Chondrocyte (in vitro differentiated cells): ENCODE measurements around the gene KLHL5. TPM values are rescaled to one million over a fixed set of nuclear protein-coding genes. Genes with fewer than 3 reads are reported as not detected.

ENCODE experiments used
- DNase-seq: peaks from one replicate; pipeline ENCODE4 v3.0.0; 2021; ENCODE audit warnings: mixed read lengths, low spot score
- H3K27ac Mint-ChIP-seq: one replicate; pipeline ENCODE4 v1.8.0; 2021; ENCODE audit warnings: mild to moderate bottlenecking, moderate library complexity, mixed read lengths; ENCODE audit not compliant: unreplicated experiment
- H3K27me3 Mint-ChIP-seq: 2 replicates; pipeline ENCODE4 v1.8.0; 2021; ENCODE audit warnings: low read depth, mixed read lengths
- H3K36me3 Mint-ChIP-seq: 2 replicates; pipeline ENCODE4 v1.8.0; 2021; ENCODE audit warnings: low read depth, mixed read lengths
- H3K4me1 Mint-ChIP-seq: 2 replicates; pipeline ENCODE4 v1.8.0; 2021; ENCODE audit warnings: low read depth, mild to moderate bottlenecking, mixed read lengths
- H3K4me3 Mint-ChIP-seq: one replicate; pipeline ENCODE4 v1.8.0; 2021; ENCODE audit warnings: mild to moderate bottlenecking, moderate library complexity, mixed read lengths; ENCODE audit not compliant: unreplicated experiment
- H3K9me3 Mint-ChIP-seq: 2 replicates; pipeline ENCODE4 v1.8.0; 2021; ENCODE audit warnings: low read depth, mixed read lengths
- total RNA-seq: library from RNA; stranded (reverse); gene quantifications from 3 replicates; pipeline ENCODE4 v1.2.1, GENCODE V29; 2021
- TF ChIP-seq, protein P1 (sequence below): fragments of 200-600 bp; sonication (generic); IDR thresholded peaks from 2 replicates; pipeline ENCODE4 v1.5.0; 2021; ENCODE audit warnings: antibody characterized with exemption, mild to moderate bottlenecking, moderate library complexity

Gene KLHL5
- total RNA-seq, 1 donor from 2014 or later: 83.3 TPM

DNA sequence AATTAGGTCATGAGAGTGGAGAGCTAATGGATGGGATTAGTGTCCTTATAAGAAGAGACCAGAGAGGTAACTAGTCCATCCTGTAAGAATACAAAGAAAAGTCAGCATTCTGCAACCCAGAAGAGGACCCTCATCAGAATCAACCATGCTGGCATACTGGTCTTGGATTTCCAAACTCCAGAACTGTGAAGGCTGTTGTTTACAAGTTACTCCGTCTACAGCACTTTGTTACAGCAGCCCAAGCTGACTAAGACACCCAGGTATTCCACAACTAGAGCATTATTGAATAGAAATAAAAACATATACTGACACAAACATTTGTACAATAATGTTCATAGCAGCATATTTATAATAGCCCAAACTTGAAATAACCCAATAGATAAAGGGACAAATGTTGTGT lies 39.0 kb upstream of the KLHL5 start:
- Mint-ChIP-seq H3K4me3 (no peak overlapping the region), H3K36me3 (no peaks in the 10 kb centered on the region), H3K27me3 (no peaks in the 10 kb centered on the region), H3K4me1 (peaks cover 22% of the 10 kb centered on the region), H3K9me3 (peaks cover 5% of the 10 kb centered on the region), H3K27ac (no peak overlapping the region)
- TF ChIP-seq, protein P1, sequence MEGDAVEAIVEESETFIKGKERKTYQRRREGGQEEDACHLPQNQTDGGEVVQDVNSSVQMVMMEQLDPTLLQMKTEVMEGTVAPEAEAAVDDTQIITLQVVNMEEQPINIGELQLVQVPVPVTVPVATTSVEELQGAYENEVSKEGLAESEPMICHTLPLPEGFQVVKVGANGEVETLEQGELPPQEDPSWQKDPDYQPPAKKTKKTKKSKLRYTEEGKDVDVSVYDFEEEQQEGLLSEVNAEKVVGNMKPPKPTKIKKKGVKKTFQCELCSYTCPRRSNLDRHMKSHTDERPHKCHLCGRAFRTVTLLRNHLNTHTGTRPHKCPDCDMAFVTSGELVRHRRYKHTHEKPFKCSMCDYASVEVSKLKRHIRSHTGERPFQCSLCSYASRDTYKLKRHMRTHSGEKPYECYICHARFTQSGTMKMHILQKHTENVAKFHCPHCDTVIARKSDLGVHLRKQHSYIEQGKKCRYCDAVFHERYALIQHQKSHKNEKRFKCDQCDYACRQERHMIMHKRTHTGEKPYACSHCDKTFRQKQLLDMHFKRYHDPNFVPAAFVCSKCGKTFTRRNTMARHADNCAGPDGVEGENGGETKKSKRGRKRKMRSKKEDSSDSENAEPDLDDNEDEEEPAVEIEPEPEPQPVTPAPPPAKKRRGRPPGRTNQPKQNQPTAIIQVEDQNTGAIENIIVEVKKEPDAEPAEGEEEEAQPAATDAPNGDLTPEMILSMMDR: no peak
- DNase-seq: no peak

DNA sequence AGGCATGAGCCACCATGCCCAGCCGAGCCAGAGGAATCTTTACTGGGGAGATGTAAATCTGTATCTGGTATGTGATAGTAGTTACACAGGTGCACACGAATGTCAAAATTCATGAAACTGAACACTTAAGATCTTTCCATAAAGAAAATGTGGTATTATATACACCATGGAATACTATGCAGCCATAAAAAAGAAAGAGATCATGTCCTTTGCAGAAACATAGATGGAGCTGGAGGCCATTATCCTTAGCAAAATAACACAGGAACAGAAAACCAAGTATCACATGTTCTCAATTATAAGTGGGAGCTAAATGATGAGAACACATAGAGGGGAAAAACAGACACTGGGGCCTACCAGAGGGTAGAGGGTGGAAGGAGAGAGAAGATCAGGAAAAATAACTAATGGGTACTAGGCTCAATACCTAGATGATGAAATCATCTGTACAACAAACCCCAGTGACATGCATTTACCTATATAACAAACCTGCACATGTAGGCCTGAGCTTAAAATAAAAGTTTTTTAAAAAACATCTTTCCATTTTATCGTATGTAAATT lies 37.6 kb upstream of the KLHL5 start:
- Mint-ChIP-seq H3K4me1 (peaks cover 22% of the 10 kb centered on the region), H3K9me3 (peaks cover 5% of the 10 kb centered on the region), H3K27ac (no peak overlapping the region), H3K36me3 (no peaks in the 10 kb centered on the region), H3K4me3 (no peak overlapping the region), H3K27me3 (no peaks in the 10 kb centered on the region)
- TF ChIP-seq, protein P1: no peak
- DNase-seq: no peak

DNA sequence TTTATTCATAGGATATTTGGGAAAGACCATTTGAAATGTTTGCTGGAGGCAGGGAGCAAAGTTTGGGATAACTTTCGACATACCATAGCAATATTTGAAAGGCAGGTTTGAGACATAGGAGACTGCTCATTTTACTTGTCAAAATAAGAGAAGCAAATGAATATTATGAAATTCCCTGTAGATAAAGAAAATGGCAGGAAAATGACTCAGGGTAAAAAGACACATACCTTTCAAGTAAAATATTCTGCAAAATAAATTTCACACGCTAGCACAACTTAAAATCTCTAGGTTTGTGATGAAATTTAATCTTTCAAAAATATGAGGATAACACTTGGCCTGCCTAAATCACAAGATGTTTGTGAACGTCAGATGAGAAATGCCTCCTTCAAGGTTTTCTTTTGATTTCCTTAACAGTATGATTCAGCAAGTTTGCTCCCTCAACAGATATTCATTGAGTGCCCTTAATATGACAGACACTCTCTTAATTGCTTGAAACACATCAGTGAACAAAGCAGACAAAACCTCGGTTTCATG lies 36.4 kb upstream of the KLHL5 start:
- TF ChIP-seq, protein P1: no peak
- Mint-ChIP-seq H3K4me3 (no peak overlapping the region), H3K27ac (peak overlapping the region; percentile 94), H3K4me1 (peaks cover 30% of the 10 kb centered on the region), H3K27me3 (no peaks in the 10 kb centered on the region), H3K36me3 (no peaks in the 10 kb centered on the region), H3K9me3 (peaks cover 5% of the 10 kb centered on the region)
- no peak for DNase-seq

DNA sequence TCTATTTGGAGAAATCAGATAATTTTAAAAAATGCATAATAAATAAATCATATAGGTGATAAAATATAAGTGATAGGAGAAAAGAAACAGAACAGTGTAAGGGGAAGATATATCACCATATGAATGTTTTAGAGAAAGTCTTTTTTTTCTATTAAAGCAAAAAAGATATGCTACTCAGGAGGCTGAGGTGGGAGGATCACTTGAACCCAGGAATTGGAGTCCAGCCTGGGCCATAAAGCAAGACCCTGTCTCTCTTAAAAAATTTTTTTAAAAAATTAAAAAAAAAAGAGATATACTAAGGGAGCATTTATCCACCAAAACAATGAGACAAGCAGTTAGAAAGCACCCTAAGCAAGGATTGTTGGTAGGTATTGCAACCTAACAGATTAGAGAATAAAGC lies 35.9 kb upstream of the KLHL5 start:
- TF ChIP-seq, protein P1: no peak
- DNase-seq: no peak
- Mint-ChIP-seq H3K4me3 (no peak overlapping the region), H3K36me3 (no peaks in the 10 kb centered on the region), H3K4me1 (peaks cover 32% of the 10 kb centered on the region), H3K9me3 (peaks cover 5% of the 10 kb centered on the region), H3K27me3 (no peaks in the 10 kb centered on the region), H3K27ac (peak overlapping the region; percentile 94)

DNA sequence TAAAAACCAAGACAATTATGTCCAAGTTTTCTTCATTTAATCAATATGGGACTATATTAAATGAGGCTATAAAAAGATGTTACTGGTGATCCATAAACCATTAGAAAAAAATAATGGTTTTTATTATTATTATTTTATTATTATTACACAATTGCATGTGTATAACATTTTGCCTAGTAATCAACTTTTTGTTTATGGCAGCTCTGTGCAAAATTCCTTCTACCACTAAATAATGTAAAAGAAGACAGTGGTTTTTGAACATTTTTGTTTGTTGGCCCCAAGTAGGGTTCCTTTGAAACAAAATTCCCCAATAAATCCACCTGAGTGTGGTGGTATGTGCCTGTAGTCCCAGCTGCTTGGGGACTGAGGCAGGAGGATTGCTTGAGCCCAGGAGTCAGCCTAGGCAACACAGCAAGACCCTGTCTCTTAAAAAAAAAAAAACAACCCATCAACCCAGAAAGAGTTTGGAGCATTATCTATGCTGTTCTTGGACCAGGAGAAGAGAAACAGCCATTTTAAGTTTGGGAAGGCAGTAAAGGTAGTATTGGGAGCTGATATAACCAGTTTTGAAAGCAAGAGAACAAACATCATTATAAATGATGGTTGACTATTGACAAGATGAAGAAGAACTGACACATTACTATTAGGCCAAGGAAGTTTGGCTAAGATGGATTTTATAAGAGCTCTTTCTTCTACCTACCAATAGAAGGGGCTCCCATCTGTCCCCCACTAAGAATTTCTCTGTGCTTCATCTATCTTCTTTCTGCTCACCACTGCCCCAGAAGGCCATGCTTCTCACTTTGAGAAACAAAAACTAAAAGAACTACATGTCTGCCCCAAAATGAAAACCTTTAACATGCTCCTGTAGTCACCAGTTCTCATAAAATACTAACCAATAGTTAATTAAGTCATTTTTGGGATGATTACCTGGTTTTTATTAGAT lies 32.0 kb upstream of the KLHL5 start:
- Mint-ChIP-seq H3K36me3 (no peaks in the 10 kb centered on the region), H3K27ac (peak overlapping the region; percentile 42), H3K4me3 (no peak overlapping the region), H3K27me3 (no peaks in the 10 kb centered on the region), H3K4me1 (peaks cover 28% of the 10 kb centered on the region), H3K9me3 (no peaks in the 10 kb centered on the region)
- TF ChIP-seq, protein P1: no peak
- DNase-seq: no peak
